ENCODE measurements around the gene PYGB.
"Not testable (repeated sequence)": the region's sequence is repeated elsewhere in the genome, so short reads cannot be mapped to it uniquely, and the experiment has no call there.

The PYGB gene

DNA sequence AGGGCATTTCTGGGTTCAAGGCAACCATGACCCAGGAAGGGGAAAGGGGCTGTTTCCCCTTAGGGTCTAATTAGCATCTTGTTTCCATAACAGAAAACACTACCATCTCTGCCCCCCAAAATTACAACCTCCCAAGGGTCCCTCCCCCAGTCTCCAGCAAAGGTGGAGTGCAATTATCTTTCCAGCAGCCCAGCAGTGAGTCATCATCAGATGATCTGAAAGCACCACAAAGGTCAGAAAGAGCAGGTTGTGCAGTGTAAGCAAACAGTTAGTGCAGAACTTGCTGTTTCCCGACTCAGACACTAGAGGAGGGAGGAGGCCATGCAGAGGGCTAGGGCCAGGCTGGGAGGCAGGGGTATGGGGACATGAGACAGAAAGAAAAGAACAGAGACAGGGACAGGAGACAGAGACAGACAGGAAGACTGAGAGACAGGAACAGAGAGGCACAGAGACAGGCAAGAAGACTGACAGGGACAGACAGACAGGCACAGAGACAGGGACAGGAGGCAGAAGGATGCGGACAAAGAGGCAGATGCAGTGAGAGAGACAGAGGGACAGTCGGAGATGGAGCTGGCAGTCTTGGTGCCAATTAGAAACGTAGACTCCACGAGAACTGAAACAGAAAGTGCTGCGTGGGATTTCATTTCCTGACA, 62.5 kb downstream of the PYGB start (continued):
- TF ChIP-seq, protein P1, sequence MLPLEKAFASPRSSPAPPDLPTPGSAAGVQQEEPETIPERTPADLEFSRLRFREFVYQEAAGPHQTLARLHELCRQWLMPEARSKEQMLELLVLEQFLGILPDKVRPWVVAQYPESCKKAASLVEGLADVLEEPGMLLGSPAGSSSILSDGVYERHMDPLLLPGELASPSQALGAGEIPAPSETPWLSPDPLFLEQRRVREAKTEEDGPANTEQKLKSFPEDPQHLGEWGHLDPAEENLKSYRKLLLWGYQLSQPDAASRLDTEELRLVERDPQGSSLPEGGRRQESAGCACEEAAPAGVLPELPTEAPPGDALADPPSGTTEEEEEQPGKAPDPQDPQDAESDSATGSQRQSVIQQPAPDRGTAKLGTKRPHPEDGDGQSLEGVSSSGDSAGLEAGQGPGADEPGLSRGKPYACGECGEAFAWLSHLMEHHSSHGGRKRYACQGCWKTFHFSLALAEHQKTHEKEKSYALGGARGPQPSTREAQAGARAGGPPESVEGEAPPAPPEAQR (tag by site-specific recombination; IDR thresholded peaks at IDR 0.05) = no peak
- TF ChIP-seq MEIS1 (CRISPR knock-in tag; IDR thresholded peaks at IDR 0.05; ENCODE audit: borderline replicate concordance) (no peak), ZBTB8A (tag by site-specific recombination; IDR thresholded peaks at IDR 0.05) (no peak), ZNF544 (tag by site-specific recombination; IDR thresholded peaks at IDR 0.05) (no peak), ZNF426 (tag by site-specific recombination; IDR thresholded peaks at IDR 0.05) (no peak), ZNF274 (IDR thresholded peaks at IDR 0.05; ENCODE audit: low read length) (no peak), ZNF274 (tag by site-specific recombination; IDR thresholded peaks at IDR 0.05; ENCODE audit: borderline replicate concordance) (no peak), KLF16 (tag by site-specific recombination; IDR thresholded peaks at IDR 0.05) (no peak), ZNF10 (tag by site-specific recombination; IDR thresholded peaks at IDR 0.05) (no peak; the same call in 1 of the 2 replicates), HOXD13 (CRISPR knock-in tag; IDR thresholded peaks at IDR 0.05; ENCODE audit: borderline replicate concordance) (no peak), ZSCAN23 (tag by site-specific recombination; IDR thresholded peaks at IDR 0.05) (no peak)
- TF ChIP-seq, protein P2, sequence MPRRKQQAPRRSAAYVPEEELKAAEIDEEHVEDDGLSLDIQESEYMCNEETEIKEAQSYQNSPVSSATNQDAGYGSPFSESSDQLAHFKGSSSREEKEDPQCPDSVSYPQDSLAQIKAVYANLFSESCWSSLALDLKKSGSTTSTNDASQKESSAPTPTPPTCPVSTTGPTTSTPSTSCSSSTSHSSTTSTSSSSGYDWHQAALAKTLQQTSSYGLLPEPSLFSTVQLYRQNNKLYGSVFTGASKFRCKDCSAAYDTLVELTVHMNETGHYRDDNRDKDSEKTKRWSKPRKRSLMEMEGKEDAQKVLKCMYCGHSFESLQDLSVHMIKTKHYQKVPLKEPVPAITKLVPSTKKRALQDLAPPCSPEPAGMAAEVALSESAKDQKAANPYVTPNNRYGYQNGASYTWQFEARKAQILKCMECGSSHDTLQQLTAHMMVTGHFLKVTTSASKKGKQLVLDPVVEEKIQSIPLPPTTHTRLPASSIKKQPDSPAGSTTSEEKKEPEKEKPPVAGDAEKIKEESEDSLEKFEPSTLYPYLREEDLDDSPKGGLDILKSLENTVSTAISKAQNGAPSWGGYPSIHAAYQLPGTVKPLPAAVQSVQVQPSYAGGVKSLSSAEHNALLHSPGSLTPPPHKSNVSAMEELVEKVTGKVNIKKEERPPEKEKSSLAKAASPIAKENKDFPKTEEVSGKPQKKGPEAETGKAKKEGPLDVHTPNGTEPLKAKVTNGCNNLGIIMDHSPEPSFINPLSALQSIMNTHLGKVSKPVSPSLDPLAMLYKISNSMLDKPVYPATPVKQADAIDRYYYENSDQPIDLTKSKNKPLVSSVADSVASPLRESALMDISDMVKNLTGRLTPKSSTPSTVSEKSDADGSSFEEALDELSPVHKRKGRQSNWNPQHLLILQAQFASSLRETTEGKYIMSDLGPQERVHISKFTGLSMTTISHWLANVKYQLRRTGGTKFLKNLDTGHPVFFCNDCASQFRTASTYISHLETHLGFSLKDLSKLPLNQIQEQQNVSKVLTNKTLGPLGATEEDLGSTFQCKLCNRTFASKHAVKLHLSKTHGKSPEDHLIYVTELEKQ (tag by site-specific recombination; IDR thresholded peaks at IDR 0.05; ENCODE audit: borderline replicate concordance) = no peak

DNA sequence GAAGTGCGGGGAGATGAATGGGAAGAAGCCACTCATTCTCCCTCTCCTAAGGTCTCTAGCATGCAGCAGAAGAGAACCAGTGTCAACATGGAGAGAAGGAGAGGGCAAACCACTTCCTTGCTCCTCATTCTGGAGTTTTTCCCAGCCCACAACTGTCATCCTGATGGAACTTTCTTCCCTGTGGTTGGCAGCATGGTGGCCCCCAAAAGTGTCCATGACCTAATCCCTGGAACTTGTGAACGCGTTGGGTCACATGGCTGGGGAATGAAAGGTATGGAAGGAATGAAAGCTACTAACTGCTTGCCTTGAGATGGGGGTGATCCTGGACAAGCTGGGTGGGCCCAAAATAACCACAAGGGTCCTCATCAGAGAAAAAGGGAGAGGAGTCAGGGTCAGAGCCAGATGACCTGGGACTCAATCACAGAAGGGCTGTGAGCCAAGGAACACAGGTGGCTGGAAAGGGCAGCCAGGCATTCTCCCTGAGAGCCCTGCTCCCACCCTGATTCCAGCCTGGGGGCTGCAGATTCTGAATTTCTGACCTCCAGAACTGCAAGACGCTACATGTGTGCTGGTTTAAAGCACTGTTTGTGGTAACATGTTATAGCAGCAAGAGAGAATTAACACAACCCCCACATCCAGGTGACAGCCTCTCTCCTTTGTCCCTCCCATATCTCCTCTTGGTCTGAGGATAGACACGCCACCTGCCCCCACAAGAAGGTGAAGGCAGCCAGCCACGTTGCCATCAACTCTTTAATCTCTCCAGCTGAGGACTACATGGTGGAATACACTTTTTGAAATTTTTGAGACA, 63.2 kb downstream of the PYGB start:
- Histone ChIP-seq H3K27ac (ENCODE audit: extremely low read depth, low read depth, low read length) (no peak overlapping the region; the same call in 1 of the 2 replicates), H3K9me3 (ENCODE audit: control insufficient read depth, insufficient read depth, low read depth, low read length) (no peaks in the 10 kb centered on the region), H3K36me3 (ENCODE audit: control insufficient read depth in 2 of 2, insufficient read depth in 1 of 2, low read length in 2 of 2) (peaks cover 5 to 32% of the 10 kb centered on the region in 2 experiments; a peak in 2 of 3 replicates), H3K4me1 (ENCODE audit: control insufficient read depth, insufficient read depth, low read length) (peaks cover 7% of the 10 kb centered on the region), H3K4me3 (ENCODE audit: low read depth, low read length) (no peak overlapping the region)
- TF ChIP-seq, protein P3, sequence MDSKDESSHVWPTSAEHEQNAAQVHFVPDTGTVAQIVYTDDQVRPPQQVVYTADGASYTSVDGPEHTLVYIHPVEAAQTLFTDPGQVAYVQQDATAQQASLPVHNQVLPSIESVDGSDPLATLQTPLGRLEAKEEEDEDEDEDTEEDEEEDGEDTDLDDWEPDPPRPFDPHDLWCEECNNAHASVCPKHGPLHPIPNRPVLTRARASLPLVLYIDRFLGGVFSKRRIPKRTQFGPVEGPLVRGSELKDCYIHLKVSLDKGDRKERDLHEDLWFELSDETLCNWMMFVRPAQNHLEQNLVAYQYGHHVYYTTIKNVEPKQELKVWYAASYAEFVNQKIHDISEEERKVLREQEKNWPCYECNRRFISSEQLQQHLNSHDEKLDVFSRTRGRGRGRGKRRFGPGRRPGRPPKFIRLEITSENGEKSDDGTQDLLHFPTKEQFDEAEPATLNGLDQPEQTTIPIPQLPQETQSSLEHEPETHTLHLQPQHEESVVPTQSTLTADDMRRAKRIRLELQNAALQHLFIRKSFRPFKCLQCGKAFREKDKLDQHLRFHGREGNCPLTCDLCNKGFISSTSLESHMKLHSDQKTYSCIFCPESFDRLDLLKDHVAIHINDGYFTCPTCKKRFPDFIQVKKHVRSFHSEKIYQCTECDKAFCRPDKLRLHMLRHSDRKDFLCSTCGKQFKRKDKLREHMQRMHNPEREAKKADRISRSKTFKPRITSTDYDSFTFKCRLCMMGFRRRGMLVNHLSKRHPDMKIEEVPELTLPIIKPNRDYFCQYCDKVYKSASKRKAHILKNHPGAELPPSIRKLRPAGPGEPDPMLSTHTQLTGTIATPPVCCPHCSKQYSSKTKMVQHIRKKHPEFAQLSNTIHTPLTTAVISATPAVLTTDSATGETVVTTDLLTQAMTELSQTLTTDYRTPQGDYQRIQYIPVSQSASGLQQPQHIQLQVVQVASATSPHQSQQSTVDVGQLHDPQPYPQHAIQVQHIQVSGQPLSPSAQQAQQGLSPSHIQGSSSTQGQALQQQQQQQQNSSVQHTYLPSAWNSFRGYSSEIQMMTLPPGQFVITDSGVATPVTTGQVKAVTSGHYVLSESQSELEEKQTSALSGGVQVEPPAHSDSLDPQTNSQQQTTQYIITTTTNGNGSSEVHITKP (tag by site-specific recombination; IDR thresholded peaks at IDR 0.05) = peak; percentile 89
- TF ChIP-seq, protein P4, sequence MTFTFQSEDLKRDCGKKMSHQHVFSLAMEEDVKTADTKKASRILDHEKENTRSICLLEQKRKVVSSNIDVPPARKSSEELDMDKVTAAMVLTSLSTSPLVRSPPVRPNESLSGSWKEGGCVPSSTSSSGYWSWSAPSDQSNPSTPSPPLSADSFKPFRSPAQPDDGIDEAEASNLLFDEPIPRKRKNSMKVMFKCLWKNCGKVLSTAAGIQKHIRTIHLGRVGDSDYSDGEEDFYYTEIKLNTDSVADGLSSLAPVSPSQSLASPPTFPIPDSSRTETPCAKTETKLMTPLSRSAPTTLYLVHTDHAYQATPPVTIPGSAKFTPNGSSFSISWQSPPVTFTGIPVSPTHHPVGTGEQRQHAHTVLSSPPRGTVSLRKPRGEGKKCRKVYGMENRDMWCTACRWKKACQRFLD (tag by site-specific recombination; IDR thresholded peaks at IDR 0.05) = no peak
- TF ChIP-seq GLIS2 (tag by site-specific recombination; IDR thresholded peaks at IDR 0.05) = no peak
- peak; percentile 65; the same call in 1 of the 2 replicates for TF ChIP-seq ZNF558 (tag by site-specific recombination; IDR thresholded peaks at IDR 0.05)
- ChIA-PET POLR2A (no interaction called here), CTCF (interaction anchor here (0.7 to 1.8 kb wide), 3 partner anchors 86 to 95 kb away, joined by 3 to 4 read pairs (median 3); no protein-coding TSS in a partner anchor)

DNA sequence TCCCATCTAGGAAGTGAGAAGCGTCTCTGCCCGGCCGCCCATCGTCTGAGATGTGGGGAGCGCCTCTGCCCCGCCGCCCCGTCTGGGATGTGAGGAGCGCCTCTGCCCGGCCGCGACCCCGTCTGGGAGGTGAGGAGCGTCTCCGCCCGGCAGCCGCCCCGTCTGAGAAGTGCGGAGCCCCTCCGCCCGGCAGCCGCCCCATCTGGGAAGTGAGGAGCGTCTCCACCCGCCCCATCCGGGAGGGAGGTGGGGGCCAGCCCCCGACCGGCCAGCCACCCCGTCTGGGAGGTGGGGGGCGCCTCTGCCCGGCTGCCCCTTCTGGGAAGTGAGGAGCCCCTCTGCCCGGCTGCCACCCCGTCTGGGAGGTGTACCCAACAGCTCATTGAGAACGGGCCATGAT, 64.8 kb downstream of the PYGB start:
- POLR2A ChIA-PET; H3K9me3 ChIP-seq (ENCODE audit: control insufficient read depth, insufficient read depth, low read depth, low read length); H3K4me3 ChIP-seq (ENCODE audit: low read depth, low read length); H3K27ac ChIP-seq (ENCODE audit: extremely low read depth, low read depth, low read length); CTCF ChIA-PET; H3K4me1 ChIP-seq (ENCODE audit: control insufficient read depth, insufficient read depth, low read length): not testable (repeated sequence)
- peaks cover 0 to 33% of the 10 kb centered on the region in 2 experiments; a peak in 2 of 3 replicates for H3K36me3 ChIP-seq (ENCODE audit: control insufficient read depth in 2 of 2, insufficient read depth in 1 of 2, low read length in 2 of 2)
